ENCODE results near the gene PRR18.

PRR18 gene

DNA sequence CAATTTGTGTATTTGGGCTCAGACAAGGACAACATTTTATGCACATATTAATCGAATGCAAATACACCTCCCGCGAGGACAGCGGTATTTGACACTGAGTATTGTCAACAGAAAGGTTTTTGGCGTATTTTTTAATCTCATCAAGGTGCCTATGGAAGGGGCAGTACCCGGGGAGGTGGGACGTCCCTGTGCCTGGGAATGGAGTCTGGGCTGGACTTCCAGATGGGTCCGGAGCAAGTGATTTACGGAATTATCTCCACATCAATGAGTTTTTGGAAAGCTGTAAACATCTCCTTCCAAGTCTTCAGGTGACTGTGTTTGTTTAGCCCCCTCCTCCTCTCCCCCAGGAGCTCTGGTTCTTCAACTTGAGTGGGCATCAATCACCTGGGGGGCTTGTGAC is 39.8 kb downstream of the PRR18 start:
- no peak for DNase-seq
- TF ChIP-seq GATA1 (IDR thresholded peaks at IDR 0.05; ENCODE audit: low read depth, low read length): no peak
- no peak for TF ChIP-seq POLR2A (IDR thresholded peaks at IDR 0.05; ENCODE audit: low read length)

DNA sequence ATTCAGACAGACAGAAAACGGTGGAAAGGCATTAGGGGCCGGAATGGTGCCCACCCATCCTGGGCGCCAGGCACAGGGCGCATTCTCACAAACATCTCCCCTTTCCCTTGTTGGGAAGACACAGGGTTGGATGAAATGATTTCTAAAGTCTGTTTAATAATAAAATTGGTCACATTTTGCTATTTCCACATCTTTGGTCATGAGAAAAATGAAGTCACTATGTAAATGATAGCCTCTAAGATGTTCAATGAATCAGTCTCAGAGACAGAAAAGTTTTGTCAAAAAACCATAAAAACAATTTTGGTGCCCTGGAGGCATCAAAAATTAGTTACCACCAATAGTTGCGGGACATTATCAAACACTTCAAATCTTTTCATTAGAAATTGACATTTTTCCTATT is 40.7 kb downstream of the PRR18 start:
- no peak for DNase-seq
- TF ChIP-seq POLR2A (IDR thresholded peaks at IDR 0.05; ENCODE audit: low read length): no peak
- TF ChIP-seq GATA1 (IDR thresholded peaks at IDR 0.05; ENCODE audit: low read depth, low read length): no peak

DNA sequence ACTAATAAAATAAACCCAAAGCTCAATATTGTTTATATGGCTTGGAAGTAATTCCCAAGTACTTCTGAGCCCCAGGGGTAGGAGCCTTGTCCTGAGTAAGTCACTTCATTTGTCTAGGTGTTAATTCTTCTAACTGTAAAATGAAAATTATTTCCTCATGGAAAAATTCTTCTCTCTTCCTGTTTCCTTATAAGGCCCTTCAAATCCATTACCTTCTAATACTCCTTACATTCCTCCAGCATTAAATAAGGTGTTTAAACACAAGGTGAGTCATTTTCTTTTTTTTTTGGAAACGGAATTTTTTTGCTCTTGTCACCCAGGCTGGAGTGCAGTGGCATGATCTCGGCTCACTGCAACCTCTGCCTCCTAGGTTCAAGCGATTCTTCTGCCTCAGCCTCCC is 41.9 kb downstream of the PRR18 start:
- TF ChIP-seq POLR2A (IDR thresholded peaks at IDR 0.05; ENCODE audit: low read length): no peak
- TF ChIP-seq GATA1 (IDR thresholded peaks at IDR 0.05; ENCODE audit: low read depth, low read length): no peak
- DNase-seq: no peak

DNA sequence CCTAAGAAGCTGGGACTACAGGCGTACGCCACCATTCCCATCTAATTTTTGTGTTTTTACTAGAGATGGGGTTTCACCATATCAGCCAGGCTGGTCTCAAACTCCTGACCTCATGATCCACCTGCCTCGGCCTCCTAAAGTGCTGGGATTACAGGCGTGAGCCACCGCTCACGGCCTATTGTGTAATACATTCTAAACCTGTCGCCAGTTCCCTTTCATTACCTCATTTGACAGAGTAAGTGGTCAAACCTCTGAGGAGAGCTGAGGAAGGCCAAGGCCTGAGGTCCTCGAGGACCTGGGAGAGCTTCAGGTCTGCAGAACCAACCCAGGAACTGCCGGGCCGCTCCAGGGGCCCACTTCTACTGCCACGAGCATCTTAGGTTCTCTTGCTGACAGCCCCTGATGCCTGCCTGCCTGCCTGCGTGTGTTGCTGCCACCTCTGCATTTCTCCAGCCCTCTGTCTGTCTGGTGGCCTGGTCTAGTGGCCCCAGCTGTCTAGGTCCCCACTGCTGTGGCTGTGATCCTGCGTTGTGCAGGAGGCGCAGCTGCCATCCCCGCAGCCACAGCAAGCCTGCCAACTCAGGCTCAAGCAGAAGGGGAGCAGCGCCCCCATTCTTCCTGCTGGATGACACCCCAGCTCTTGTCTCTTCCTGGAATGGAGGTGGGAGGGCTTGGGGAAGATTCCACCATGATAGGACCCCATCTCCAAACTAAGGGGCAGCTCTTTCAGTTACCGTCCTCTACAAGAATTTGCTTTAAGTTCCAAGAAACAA is 45.3 kb downstream of the PRR18 start:
- no peak for DNase-seq
- TF ChIP-seq POLR2A (IDR thresholded peaks at IDR 0.05; ENCODE audit: low read length) (no peak), GATA1 (IDR thresholded peaks at IDR 0.05; ENCODE audit: low read depth, low read length) (no peak)

DNA sequence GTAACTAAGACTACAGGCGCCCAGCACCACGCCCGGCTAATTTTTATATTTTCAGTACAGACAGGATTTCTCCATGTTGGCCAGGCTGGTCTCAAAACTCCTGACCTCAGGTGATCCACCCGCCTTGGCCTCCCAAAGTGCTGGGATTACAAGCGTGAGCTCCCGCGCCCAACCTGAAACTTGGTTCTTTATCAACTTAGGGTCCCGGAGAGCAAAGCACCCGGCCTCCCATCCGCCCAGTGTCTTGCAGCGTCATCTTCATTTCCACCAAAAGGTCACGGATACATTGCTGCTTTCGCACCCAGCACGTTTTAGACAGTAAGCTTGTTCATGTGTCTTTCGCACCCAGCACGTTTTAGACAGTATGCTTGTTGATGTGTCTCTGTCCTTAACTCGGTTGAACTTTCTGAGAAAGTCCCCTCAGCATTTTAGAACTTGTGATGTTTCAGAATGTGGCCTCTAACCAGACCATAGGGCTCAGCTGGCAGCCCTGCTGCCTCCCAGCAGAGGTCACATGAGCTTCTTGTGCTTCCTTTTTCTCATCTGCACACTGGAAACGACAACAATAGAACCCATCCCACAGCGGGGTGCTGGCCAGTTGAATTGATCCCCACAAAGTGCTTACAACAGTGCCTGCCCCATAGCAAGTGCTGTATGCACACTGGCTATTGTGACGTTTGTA is 48.8 kb downstream of the PRR18 start:
- DNase-seq: no peak
- TF ChIP-seq POLR2A (IDR thresholded peaks at IDR 0.05; ENCODE audit: low read length) (no peak), GATA1 (IDR thresholded peaks at IDR 0.05; ENCODE audit: low read depth, low read length) (no peak)

DNA sequence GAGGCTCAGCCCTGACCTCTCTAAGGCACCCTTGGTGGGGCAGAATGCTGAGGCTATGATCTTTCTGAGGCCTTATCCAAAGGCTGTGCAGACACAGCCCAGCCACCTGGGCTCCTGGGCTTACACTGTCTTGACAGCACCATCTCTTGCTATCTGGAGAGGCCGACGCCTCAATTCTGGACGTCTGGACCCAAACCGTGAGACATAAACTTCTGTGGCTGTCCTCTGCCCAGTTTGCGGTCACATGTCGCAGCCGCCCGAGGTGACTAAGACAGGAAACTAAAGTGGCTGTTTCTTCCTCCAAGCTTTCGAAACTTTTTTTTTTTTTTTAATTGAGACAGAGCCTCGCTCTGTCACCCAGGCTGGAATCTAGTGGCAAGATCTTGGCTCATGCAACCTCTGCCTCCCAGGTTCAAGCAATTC is 49.3 kb downstream of the PRR18 start:
- DNase-seq: peak in 1 of 2 experiments; percentile 3
- TF ChIP-seq POLR2A (IDR thresholded peaks at IDR 0.05; ENCODE audit: low read length): no peak
- TF ChIP-seq GATA1 (IDR thresholded peaks at IDR 0.05; ENCODE audit: low read depth, low read length): no peak

DNA sequence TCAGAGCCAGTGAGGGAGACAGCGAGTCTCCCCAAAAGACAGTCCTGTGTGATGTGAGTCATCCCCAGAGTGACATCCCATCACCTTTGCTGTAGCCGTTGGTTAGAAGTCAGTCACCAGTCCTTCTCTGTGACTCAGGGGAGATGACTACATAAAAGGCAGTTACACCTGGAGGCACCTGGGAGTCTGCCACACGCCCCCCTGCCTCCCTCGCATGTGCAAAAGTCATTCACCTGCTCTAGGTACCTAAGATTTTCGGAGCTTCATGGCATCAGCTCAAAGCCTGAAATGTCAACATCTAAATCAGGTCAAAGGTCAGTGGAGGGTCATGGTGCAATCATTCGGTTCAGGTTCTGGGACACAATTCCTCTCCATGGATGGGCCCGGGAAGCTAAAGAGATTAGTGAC is 50.3 kb downstream of the PRR18 start:
- DNase-seq: no peak
- TF ChIP-seq POLR2A (IDR thresholded peaks at IDR 0.05; ENCODE audit: low read length): no peak
- TF ChIP-seq GATA1 (IDR thresholded peaks at IDR 0.05; ENCODE audit: low read depth, low read length): no peak
